ENCODE data around the gene CACNA2D3. TPM values are rescaled to one million over a fixed set of nuclear protein-coding genes. Genes with fewer than 3 reads are reported as not detected.

Gene CACNA2D3
- total and polyA plus RNA-seq, 2 experiments from 2014 or later: 1.1 to 2.5 TPM

DNA sequence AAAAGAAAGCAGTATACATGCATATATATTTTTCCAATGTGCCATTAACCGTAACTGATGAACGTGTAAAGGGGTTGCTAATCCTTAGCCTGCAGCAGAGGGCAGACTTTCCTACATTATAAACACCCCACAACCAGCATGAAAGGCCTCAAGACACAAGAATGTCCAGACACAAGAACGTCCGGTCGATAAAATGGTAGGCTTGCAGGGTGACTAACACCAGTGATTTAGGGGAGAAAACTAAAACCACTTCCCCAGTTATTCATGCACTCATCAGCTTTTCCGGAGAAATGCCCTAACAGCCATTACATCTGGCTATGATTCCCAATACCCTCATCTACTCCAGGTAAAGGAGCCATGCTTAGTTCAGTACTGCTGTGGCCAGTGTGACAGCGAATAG lies 748.1 kb downstream of the CACNA2D3 start:
- no peak for TF ChIP-seq EZH2 (IDR thresholded peaks at IDR 0.05; ENCODE audit: borderline replicate concordance)
- TF ChIP-seq, protein P1, sequence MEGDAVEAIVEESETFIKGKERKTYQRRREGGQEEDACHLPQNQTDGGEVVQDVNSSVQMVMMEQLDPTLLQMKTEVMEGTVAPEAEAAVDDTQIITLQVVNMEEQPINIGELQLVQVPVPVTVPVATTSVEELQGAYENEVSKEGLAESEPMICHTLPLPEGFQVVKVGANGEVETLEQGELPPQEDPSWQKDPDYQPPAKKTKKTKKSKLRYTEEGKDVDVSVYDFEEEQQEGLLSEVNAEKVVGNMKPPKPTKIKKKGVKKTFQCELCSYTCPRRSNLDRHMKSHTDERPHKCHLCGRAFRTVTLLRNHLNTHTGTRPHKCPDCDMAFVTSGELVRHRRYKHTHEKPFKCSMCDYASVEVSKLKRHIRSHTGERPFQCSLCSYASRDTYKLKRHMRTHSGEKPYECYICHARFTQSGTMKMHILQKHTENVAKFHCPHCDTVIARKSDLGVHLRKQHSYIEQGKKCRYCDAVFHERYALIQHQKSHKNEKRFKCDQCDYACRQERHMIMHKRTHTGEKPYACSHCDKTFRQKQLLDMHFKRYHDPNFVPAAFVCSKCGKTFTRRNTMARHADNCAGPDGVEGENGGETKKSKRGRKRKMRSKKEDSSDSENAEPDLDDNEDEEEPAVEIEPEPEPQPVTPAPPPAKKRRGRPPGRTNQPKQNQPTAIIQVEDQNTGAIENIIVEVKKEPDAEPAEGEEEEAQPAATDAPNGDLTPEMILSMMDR (IDR thresholded peaks at IDR 0.05; ENCODE audit: poor library complexity): peak; percentile 66
- no peak for TF ChIP-seq EZH2phosphoT487 (IDR thresholded peaks at IDR 0.05; ENCODE audit: low read depth, severe bottlenecking, unreplicated experiment)
- Histone ChIP-seq H3K9me2 (replicated peaks; ENCODE audit: insufficient read depth) (no peaks in the 10 kb centered on the region), H3K36me3 (replicated peaks; ENCODE audit: insufficient read depth, low read depth) (no peaks in the 10 kb centered on the region), H2AFZ (no peak overlapping the region), H3K4me3 (no peak overlapping the region), H3K27me3 (no peaks in the 10 kb centered on the region), H3K27ac (no peak overlapping the region), H3K4me2 (no peak overlapping the region), H4K20me1 (ENCODE audit: insufficient read depth, poor library complexity, severe bottlenecking) (no peaks in the 10 kb centered on the region), H3K4me1 (ENCODE audit: insufficient read depth) (peaks cover 3% of the 10 kb centered on the region), H3K79me2 (no peaks in the 10 kb centered on the region), H3K9me3 (ENCODE audit: low read depth) (no peaks in the 10 kb centered on the region)
- peak; percentile 74 for DNase-seq (ENCODE audit: low spot score)
- 42% methylated on average over 7 of the region's 7 CpGs for WGBS (ENCODE audit: low lambda C conversion rate, missing lambda C conversion rate)

DNA sequence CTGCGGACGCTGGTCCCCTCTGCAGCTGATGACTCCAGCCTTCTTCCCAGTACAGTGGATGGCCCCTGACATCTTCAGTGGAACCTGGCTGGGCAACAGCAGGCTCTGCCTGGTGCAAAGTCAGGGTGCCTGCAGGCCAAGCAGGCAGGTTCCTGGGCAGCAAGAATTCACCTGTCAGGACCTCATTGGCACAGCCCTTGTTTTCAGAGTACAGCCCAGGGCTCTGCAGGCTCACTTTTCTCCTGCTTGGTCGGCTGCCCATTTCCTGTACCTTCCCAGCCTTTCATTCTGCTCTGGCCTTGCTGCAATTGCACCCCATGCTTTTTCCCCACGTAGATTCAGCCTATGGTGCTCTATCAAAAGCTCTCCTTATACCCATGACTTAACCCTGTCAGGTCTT lies 749.5 kb downstream of the CACNA2D3 start:
- Histone ChIP-seq H3K27ac (no peak overlapping the region), H3K36me3 (replicated peaks; ENCODE audit: insufficient read depth, low read depth) (no peaks in the 10 kb centered on the region), H3K79me2 (no peaks in the 10 kb centered on the region), H3K27me3 (no peaks in the 10 kb centered on the region), H4K20me1 (ENCODE audit: insufficient read depth, poor library complexity, severe bottlenecking) (no peaks in the 10 kb centered on the region), H3K9me3 (ENCODE audit: low read depth) (no peaks in the 10 kb centered on the region), H3K4me1 (ENCODE audit: insufficient read depth) (peaks cover 3% of the 10 kb centered on the region), H2AFZ (no peak overlapping the region), H3K4me2 (no peak overlapping the region), H3K4me3 (no peak overlapping the region), H3K9me2 (replicated peaks; ENCODE audit: insufficient read depth) (no peaks in the 10 kb centered on the region)
- no peak for DNase-seq (ENCODE audit: low spot score)
- 91% methylated on average over 4 of the region's 4 CpGs for WGBS (ENCODE audit: low lambda C conversion rate, missing lambda C conversion rate)
- no peak for TF ChIP-seq EZH2phosphoT487 (IDR thresholded peaks at IDR 0.05; ENCODE audit: low read depth, severe bottlenecking, unreplicated experiment)
- TF ChIP-seq EZH2 (IDR thresholded peaks at IDR 0.05; ENCODE audit: borderline replicate concordance): no peak
- TF ChIP-seq, protein P1 (IDR thresholded peaks at IDR 0.05; ENCODE audit: poor library complexity): no peak

DNA sequence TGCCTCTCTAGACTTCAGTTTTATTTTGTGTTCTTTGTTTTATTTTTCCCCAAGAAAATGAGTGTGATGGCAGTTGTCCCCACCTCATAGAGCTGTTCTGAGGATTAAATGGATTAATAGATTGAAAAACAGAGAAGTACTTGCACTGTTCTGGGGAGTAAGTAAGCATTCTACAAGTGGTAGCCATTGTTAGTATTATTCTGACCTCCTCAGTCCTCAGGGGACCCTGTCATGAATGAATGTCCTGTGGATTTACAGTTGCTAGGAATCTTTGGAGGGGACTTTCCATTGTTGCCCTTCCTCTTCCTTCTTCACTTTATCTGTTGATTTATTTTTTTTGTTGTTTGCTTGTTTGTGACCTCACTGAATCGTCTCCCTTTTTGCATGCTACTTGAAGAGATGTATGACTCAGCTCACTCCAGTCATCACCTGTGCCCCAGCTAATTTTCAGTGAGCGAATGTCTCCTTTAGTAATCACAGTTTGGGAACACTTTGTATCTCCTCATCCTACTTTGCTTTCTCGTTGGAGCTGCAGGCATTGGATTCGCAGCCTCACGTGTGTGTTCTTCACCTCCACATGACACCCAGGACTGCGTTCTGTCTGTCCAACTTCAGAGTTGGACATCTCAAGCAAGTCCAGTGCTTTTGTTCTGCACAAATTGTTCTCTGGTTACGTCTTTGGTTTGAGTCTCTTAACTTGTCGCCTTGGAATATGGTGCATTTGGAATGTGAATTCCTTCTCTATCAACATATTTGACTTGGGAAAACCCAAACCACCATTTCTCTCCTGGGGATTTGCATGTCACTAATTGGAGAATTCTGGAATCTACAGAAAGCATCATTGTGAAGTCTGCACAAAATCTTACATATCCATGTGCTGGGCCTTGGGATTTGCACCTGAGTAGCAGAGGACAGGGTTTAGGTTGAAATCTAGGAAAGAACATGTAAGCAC lies 751.0 kb downstream of the CACNA2D3 start:
- 89% methylated on average over 8 of the region's 8 CpGs for WGBS (ENCODE audit: low lambda C conversion rate, missing lambda C conversion rate)
- no peak overlapping the region for H3K27ac ChIP-seq

More for the DNA sequence above, 751.0 kb downstream of the CACNA2D3 start:
- Histone ChIP-seq H3K4me2 (no peak overlapping the region), H3K9me2 (replicated peaks; ENCODE audit: insufficient read depth) (no peaks in the 10 kb centered on the region), H3K27me3 (no peaks in the 10 kb centered on the region), H4K20me1 (ENCODE audit: insufficient read depth, poor library complexity, severe bottlenecking) (no peaks in the 10 kb centered on the region), H3K79me2 (no peaks in the 10 kb centered on the region), H3K9me3 (ENCODE audit: low read depth) (no peaks in the 10 kb centered on the region), H3K4me3 (no peak overlapping the region), H2AFZ (no peak overlapping the region), H3K36me3 (replicated peaks; ENCODE audit: insufficient read depth, low read depth) (no peaks in the 10 kb centered on the region), H3K4me1 (ENCODE audit: insufficient read depth) (peaks cover 3% of the 10 kb centered on the region)
- TF ChIP-seq, protein P1 (IDR thresholded peaks at IDR 0.05; ENCODE audit: poor library complexity): no peak
- TF ChIP-seq EZH2 (IDR thresholded peaks at IDR 0.05; ENCODE audit: borderline replicate concordance) (no peak), EZH2phosphoT487 (IDR thresholded peaks at IDR 0.05; ENCODE audit: low read depth, severe bottlenecking, unreplicated experiment) (no peak)
- no peak for DNase-seq (ENCODE audit: low spot score)

All from hepatocyte (in vitro differentiated cells).